DOHH2 (cell line): ENCODE data around the gene SGTB.

ENCODE experiments used
- CTCF ChIP-seq: fragments of 200-600 bp; sonication (generic); IDR thresholded peaks from one replicate; pipeline ENCODE4 v1.5.1; 2014; ENCODE audit warnings: antibody characterized with exemption, mild to moderate bottlenecking, low read depth, low read length; ENCODE audit not compliant: poor library complexity, severe bottlenecking
- EZH2phosphoT487 ChIP-seq: fragments of 200-600 bp; sonication (generic); IDR thresholded peaks from 2 replicates; pipeline ENCODE4 v1.6.1; 2017; ENCODE audit warnings: borderline replicate concordance, mild to moderate bottlenecking, antibody characterized with exemption, low read length, moderate library complexity, mixed read lengths

- TF ChIP-seq CTCF (no peak), EZH2phosphoT487 (no peak)
Observed at GRCh38 chr5:65654713-65655112, 67.2 kb downstream of the SGTB start.
